Breast epithelium (tissue), 3 donors: ENCODE results near the gene SRPRB.

ENCODE experiments used
- CTCF ChIP-seq, 3 donors: fragments of 450-650 bp; IDR thresholded peaks; one replicate each; pipeline ENCODE4 v1.5.1; 2016 to 2017; ENCODE audit warnings: antibody characterized with exemption in 3 of 3, mild to moderate bottlenecking in 3 of 3, moderate library complexity in 3 of 3
- POLR2A ChIP-seq: fragments of 450-650 bp; IDR thresholded peaks from one replicate; pipeline ENCODE4 v1.6.1; 2016; ENCODE audit warnings: antibody characterized with exemption, mild to moderate bottlenecking, moderate library complexity
- POLR2AphosphoS5 ChIP-seq, 3 donors: sonication (generic); formaldehyde crosslinking; IDR thresholded peaks; one replicate each; pipeline ENCODE4 v1.6.1; 2017; ENCODE audit warnings: antibody characterized with exemption in 3 of 3

GRCh38 chr3:133758568-133758928 lies 47.1 kb upstream of the SRPRB start:
- TF ChIP-seq POLR2A (no peak), CTCF (IDR thresholded peaks at IDR 0.05) (no peak), POLR2AphosphoS5 (IDR thresholded peaks at IDR 0.05) (no peak)
